Keratinocyte (primary cell): Measurements from ENCODE around the gene STAB2. TPM values are rescaled to one million over a fixed set of nuclear protein-coding genes. Genes with fewer than 3 reads are reported as not detected.

Experiments
- DNase-seq: peaks from one replicate; pipeline ENCODE4 v3.0.0-alpha.2; 2011; ENCODE audit warnings: low read depth, missing footprints, low spot score
- FAIRE-seq: peaks from 2 replicates; lab custom pipeline; 2011; peaks lifted over from hg19 to GRCh38; lab: Jason Lieb, UNC
- H2AFZ ChIP-seq: 2 replicates; pipeline ENCODE4 v1.6.0; 2012; ENCODE audit warnings: low read length, control low read depth, inconsistent platforms; ENCODE audit not compliant: control insufficient read depth
- H3K27ac ChIP-seq: 2 replicates; pipeline ENCODE4 v1.5.1; 2011; ENCODE audit warnings: low read length; ENCODE audit not compliant: control insufficient read depth, insufficient read depth
- H3K27me3 ChIP-seq: 3 replicates; pipeline ENCODE4 v1.6.0; 2011; ENCODE audit warnings: low read length; ENCODE audit not compliant: control insufficient read depth, insufficient read depth; ENCODE audit errors: extremely low read depth
- H3K36me3 ChIP-seq, 2 experiments: 2 replicates in 1 of 2; 3 replicates in 1 of 2; pipeline ENCODE4 v1.5.1; 2011; ENCODE audit warnings: low read length in 2 of 2, mild to moderate bottlenecking in 1 of 2; ENCODE audit not compliant: control insufficient read depth in 2 of 2, insufficient read depth in 2 of 2; ENCODE audit errors: extremely low read depth in 1 of 2
- H3K4me1 ChIP-seq: 3 replicates; pipeline ENCODE4 v1.5.1; 2011; ENCODE audit warnings: low read length; ENCODE audit not compliant: control insufficient read depth, insufficient read depth; ENCODE audit errors: extremely low read depth
- H3K4me2 ChIP-seq: 3 replicates; pipeline ENCODE4 v1.6.0; 2011; ENCODE audit warnings: low read depth, low read length; ENCODE audit not compliant: control insufficient read depth, insufficient read depth; ENCODE audit errors: extremely low read depth
- H3K4me3 ChIP-seq, 3 experiments: fragments of 200-600 bp in 1 of 3; sonication (generic) in 1 of 3; 2 replicates in 2 of 3; 3 replicates in 1 of 3; pipeline ENCODE4 v1.5.1; 2011 to 2016; ENCODE audit warnings: low read length in 3 of 3, mild to moderate bottlenecking in 3 of 3, control low read depth in 2 of 3, inconsistent platforms in 1 of 3, low read depth in 1 of 3, mixed read lengths in 1 of 3, mixed run types in 1 of 3, moderate library complexity in 1 of 3; ENCODE audit not compliant: control insufficient read depth in 2 of 3, insufficient read depth in 2 of 3; ENCODE audit errors: extremely low read depth in 1 of 3
- H3K79me2 ChIP-seq: 2 replicates; pipeline ENCODE4 v1.6.0; 2012; ENCODE audit warnings: low read length; ENCODE audit not compliant: control insufficient read depth, insufficient read depth
- H3K9ac ChIP-seq: 3 replicates; pipeline ENCODE4 v1.6.0; 2011; ENCODE audit warnings: low read length; ENCODE audit not compliant: control insufficient read depth, insufficient read depth; ENCODE audit errors: extremely low read depth
- H3K9me1 ChIP-seq: 3 replicates; pipeline ENCODE4 v1.6.0; 2011; ENCODE audit warnings: low read length; ENCODE audit not compliant: control insufficient read depth, insufficient read depth; ENCODE audit errors: extremely low read depth
- H3K9me3 ChIP-seq: 2 replicates; pipeline ENCODE4 v1.5.1; 2012; ENCODE audit warnings: low read depth, low read length; ENCODE audit not compliant: control insufficient read depth
- H4K20me1 ChIP-seq: 3 replicates; pipeline ENCODE4 v1.6.0; 2011; ENCODE audit warnings: low read length; ENCODE audit not compliant: control insufficient read depth, insufficient read depth; ENCODE audit errors: extremely low read depth
- EZH2 ChIP-seq: IDR thresholded peaks from one replicate; pipeline ENCODE4 v1.6.1; 2012; ENCODE audit warnings: inconsistent platforms, mild to moderate bottlenecking, low read length, moderate library complexity
- dilution Hi-C: fragments of 300-500 bp; cut with MboI; formaldehyde crosslinking; loops from one replicate; pipeline ENCODE4 v1.7.0; 2020; ENCODE audit warnings: low sequenced_read_pairs; ENCODE audit not compliant: extremely low pct_ligation_motif_present
- polyA plus RNA-seq, 5 experiments: library from polyadenylated mRNA; depleted of rRNA in 3 of 5; stranded (reverse) in 3 of 5; stranded (forward) in 1 of 5; unstranded in 1 of 5; fragments of >200 nt; gene quantifications; 1 replicate in 1 of 5; 2 replicates in 3 of 5; 3 replicates in 1 of 5; pipeline versions ENCODE4 v1.2.1 to v1.2.3, GENCODE V29; 2011 to 2012; ENCODE audit warnings: missing spikeins in 2 of 5, low read depth in 1 of 5, low replicate concordance in 1 of 5
- TF ChIP-seq, protein P1 (sequence below), 3 experiments: IDR thresholded peaks in 1 of 3; conservative IDR thresholded peaks in 1 of 3; optimal IDR thresholded peaks in 1 of 3; 2 replicates in 2 of 3; 3 replicates in 1 of 3; pipeline versions ENCODE3 to v1.5.1; 2011; ENCODE audit warnings: low read length in 3 of 3, mild to moderate bottlenecking in 3 of 3, moderate library complexity in 2 of 3, control low read depth in 1 of 3, inconsistent platforms in 1 of 3; ENCODE audit not compliant: insufficient read depth in 2 of 3; ENCODE audit errors: extremely low read depth in 1 of 3

STAB2 gene
- polyA plus RNA-seq, 1 donor (not counting 4 experiments of a cell fraction or from before 2014, with no cell fraction given) = not detected

GRCh38 chr12:103690426-103690825, 103.4 kb downstream of the STAB2 start:
- H3K9me3 ChIP-seq = no peaks in the 10 kb centered on the region
- TF ChIP-seq, protein P1, sequence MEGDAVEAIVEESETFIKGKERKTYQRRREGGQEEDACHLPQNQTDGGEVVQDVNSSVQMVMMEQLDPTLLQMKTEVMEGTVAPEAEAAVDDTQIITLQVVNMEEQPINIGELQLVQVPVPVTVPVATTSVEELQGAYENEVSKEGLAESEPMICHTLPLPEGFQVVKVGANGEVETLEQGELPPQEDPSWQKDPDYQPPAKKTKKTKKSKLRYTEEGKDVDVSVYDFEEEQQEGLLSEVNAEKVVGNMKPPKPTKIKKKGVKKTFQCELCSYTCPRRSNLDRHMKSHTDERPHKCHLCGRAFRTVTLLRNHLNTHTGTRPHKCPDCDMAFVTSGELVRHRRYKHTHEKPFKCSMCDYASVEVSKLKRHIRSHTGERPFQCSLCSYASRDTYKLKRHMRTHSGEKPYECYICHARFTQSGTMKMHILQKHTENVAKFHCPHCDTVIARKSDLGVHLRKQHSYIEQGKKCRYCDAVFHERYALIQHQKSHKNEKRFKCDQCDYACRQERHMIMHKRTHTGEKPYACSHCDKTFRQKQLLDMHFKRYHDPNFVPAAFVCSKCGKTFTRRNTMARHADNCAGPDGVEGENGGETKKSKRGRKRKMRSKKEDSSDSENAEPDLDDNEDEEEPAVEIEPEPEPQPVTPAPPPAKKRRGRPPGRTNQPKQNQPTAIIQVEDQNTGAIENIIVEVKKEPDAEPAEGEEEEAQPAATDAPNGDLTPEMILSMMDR (optimal IDR thresholded peaks at IDR 0.05 in 1 of 3, IDR thresholded peaks at IDR 0.05 in 1 of 3, conservative IDR thresholded peaks at IDR 0.05 in 1 of 3; ENCODE audit: extremely low read depth in 1 of 3, insufficient read depth in 2 of 3, low read length in 3 of 3) = no peak
- no peak for TF ChIP-seq EZH2
- dilution Hi-C loops = no loop called here

DNA sequence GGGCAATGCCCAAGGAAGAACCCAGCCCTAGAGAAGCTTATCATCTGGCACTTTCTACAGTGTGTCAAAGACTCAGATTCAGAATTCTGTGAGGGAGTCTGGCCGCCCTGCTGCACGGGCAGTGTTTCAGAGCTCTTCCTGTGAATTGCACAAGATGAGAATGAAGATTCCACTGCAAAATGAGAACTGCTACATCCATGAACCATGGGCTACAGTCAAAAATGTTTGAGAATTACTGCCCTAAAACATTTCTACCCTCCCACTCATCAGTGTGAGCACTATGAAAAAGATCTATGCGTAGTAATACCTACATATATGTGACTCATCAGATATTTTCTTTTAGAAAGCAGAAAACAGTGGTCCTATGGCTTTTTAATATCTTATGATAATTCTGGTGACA, 104.0 kb downstream of the STAB2 start:
- FAIRE-seq (no peak), DNase-seq (no peak)
- Histone ChIP-seq H3K4me2 (no peak overlapping the region), H3K79me2 (no peaks in the 10 kb centered on the region), H2AFZ (no peak overlapping the region), H3K36me3 (no peaks in the 10 kb centered on the region), H3K9ac (no peak overlapping the region), H3K27me3 (no peaks in the 10 kb centered on the region), H3K4me1 (no peaks in the 10 kb centered on the region), H3K9me3 (no peaks in the 10 kb centered on the region), H3K9me1 (no peaks in the 10 kb centered on the region), H4K20me1 (no peaks in the 10 kb centered on the region), H3K27ac (no peak overlapping the region), H3K4me3 (no peak overlapping the region)
- TF ChIP-seq EZH2 = no peak
- TF ChIP-seq, protein P1 (optimal IDR thresholded peaks at IDR 0.05 in 1 of 3, IDR thresholded peaks at IDR 0.05 in 1 of 3, conservative IDR thresholded peaks at IDR 0.05 in 1 of 3; ENCODE audit: extremely low read depth in 1 of 3, insufficient read depth in 2 of 3, low read length in 3 of 3) = no peak
- dilution Hi-C loops = no loop called here

More at GRCh38 chr12:103690426-103690825, 103.4 kb downstream of the STAB2 start:
- Histone ChIP-seq H3K4me3 (no peak overlapping the region), H3K27me3 (no peaks in the 10 kb centered on the region), H3K9me1 (no peaks in the 10 kb centered on the region), H3K36me3 (no peaks in the 10 kb centered on the region), H3K27ac (no peak overlapping the region), H4K20me1 (no peaks in the 10 kb centered on the region), H2AFZ (no peak overlapping the region), H3K79me2 (no peaks in the 10 kb centered on the region), H3K9ac (no peak overlapping the region), H3K4me1 (no peaks in the 10 kb centered on the region), H3K4me2 (no peak overlapping the region)
- FAIRE-seq = no peak
- DNase-seq = no peak
